Measurements from ENCODE around the gene TUBA1A.
"Not testable (repeated sequence)": the region's sequence is repeated elsewhere in the genome, so short reads cannot be mapped to it uniquely, and the experiment has no call there.

TUBA1A gene

DNA sequence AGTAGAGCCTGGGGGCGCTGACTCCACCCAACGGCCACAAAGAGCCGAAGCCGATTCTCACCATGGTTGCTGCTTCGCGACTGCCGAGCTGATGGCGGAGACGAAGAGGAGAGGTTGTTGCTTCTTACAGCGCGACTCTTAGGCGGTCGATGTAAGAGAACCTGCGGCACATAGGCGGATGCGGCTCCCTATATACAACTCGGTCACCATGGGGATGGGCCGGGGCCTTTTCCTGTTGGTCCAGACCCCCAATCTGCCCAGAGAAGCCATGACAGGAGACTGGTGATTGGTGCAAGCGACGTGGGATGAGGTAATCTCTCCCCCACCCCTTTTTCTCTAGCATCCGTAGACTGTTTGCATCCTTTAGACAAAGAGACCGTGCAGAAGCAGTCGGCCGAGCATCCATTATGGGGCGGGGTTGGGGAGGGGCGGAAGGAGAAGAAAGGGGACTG is at the start of gene TUBA1A:
Gene TUBA1A (minus strand): TSS at position 165 of the 452 bp plus-strand sequence. CDS start 101 bp downstream, at position 64.
- DNase-seq (ENCODE audit: low read depth in 2 of 2): peak; percentile 77 to 81

DNA sequence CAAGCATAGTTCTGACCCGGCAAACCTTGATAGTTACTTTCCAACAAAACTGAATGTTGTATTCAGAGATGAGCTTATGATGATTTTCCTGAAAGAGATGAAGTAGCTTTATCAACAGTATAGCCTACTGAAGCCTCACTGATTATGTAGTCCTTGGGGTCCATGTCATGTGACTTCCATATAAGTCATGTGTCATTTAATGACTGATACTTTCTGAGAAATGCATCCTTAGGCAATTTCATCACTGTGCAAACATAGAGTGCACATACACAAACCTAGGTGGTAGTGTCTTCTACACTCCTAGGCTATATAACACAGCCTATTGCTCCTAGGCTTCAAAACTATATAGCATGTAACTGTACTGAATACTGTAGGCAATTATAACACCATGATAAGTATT is 47.5 kb upstream of the TUBA1A start:
- no peak for DNase-seq (ENCODE audit: low read depth in 2 of 2)

DNA sequence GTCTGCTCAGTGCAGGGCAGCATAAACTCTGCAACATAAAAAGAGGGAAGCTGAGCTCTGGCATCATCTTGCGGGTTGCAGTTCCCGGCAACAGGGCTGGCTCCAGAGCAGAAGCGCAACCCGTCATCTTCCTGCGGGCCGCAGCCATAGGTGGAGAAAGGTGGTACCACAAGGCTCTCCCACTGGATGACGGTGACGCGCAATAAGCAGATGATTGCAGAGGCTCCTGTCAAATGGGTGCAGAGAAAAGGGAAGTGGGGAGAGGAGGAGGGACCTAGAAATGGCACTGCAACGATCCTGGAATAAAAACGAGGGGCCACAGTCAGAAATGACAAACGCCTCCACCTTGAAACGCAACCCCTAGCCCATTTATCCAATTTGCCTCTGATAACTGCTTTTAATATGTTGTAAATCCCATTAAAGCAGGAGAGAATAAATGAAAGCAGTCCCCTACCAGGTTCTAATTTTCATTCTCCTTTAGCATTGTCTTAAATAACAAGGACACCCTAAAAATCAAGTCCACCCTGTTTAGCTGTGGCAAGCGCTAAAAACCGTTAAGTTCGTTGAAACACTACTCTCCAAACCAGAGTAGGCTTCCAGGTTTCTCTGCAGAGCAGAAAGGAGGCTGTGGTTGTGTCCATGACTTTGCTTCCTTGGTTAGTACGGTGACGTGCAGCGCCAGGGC is 45.1 kb upstream of the TUBA1A start:
- DNase-seq (ENCODE audit: low read depth in 2 of 2): no peak

DNA sequence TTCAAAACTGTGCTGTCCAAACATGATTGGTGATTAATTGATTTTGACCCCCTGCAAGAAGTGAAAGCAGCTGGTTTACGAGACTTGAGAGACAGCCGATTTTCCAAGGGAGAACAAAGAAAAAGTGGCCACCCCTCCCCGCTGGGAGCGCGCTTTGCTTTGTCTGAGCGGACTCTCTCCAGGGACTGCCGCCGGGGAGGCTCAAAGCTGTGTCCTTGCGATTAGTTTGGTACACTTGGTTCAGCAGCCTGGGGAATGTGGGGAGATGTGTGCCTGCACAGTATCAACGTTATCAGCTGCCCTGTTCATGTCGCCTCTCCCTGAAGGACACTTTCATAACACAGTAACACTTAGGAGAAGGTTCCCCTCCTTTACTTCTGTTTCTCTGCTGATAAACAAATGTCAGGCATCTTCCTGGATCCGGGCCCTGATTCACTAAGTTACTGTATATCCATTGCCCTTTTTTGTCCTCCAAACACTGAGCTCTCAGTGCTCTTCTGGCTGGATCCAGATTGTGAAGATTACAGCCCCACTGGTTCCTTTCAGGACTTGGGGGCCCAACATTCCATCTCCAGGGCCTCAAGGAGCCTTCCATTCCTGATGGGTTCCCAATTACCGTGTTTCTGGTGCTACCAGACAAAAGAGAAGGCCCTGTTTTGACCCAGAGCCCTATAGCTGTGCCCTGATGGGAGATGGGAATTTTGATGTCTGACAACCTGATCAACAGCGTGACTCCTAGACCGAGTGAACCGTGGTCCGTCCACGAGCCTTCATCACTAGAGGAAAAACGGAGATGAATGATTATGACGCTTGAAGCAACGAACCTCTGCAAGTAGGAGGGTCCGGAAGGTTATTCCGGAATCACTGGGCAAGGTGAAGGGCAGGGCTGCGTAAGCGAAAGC is 44.3 kb upstream of the TUBA1A start:
- no peak for DNase-seq (ENCODE audit: low read depth in 2 of 2)

DNA sequence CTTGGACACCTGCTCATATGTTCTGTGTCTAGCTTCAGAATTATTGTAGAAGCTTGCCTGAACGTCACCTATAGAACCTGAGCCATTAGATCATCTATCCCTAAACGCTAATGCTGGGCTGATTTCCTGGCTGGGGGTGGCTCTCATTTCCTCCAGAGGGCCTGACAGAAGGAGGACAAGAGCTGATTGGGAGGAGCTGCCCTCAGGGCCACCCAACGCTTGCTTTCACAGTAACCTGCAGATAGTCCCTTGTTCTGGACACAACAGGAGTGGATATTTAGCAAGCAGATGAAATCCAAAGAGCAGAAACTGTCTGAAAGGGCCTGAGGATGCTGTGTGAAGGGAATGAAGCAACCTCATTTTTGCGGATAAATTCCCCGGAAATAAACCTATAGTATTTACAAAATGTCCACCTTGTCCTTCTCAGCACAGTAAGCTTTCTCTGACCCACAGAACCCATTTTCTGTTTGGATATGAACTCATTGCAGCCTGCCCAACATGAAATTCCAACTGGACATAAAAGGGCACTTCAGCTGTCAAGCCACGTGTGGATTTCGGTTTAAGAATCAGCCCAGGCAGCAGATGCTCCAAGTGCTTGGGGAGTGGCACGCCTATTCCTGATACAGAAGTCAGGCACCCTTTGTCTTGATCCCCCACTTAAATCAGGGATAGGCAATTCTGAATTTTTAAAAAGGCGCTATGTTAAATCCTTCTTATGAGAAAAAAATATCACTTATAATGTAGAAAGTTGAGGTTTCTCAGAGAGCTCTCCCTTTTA is 43.2 kb upstream of the TUBA1A start:
- DNase-seq (ENCODE audit: low read depth in 2 of 2): no peak

DNA sequence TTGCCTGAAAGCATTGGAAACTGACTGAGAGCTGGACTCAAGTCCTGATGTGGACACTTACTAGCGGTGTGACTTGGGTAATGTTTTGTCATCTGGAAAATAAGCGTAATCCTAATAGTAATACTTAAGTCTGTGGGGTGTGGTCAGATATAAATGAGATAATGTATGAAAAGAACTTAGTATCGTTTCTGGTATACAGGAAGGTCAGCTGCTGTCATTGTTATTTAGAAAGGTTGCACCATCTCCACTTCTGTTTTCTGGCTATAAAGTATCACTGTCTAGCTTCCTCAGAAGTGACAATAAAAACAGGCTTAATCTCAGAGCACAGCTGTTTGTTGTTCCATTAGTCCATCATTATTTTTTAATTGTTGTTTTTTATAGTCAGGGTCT is 41.9 kb upstream of the TUBA1A start:
- no peak for DNase-seq (ENCODE audit: low read depth in 2 of 2)

DNA sequence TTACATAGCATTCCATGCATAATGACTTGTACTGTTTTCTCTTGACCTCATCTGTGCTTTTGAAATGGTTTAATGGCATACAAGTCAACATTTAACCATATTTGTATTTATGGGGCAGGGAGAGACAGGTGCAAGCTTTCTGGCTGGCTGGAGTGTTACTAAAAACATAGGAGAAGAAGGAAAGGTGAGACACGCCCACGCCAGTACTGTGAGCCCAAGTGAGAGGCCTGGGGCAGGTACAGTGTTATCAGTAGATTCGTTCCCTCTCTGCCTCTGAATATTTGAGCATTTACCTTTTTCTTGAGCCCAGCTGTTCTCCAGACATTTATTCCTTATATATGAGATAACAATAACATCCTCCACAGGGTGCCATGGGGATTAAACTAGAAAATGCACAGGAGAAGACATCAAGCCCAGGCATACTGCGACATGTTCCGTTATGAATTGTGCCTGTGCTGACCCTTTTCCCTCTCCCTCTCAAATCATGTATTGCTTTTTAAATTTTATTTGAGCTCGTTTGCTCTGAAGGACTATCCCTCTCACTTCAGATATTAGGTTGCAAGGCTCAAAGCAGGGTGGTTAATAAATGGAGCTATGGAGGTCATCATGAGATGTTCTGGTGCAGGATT is 41.4 kb upstream of the TUBA1A start:
- DNase-seq (ENCODE audit: low read depth in 2 of 2): no peak

DNA sequence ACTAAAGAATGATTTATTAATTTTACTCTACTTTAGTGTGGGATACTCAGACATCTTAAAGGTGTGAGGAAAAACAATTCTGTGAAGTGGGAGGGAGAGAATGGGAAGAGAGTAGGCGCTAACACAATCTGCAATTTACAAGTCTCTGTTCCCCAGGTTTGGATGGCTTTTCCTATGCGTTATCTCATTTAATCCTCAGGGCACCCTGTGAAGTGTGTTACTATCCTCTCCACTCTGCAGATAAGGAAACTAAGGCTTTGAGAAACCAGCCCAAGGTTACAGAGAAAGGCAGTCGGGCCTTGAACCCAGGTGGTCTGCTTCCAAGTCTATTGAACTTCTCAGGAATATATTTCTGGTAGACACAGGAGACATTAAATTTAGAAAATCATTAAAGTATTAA is 39.8 kb upstream of the TUBA1A start:
- no peak for DNase-seq (ENCODE audit: low read depth in 2 of 2)

DNA sequence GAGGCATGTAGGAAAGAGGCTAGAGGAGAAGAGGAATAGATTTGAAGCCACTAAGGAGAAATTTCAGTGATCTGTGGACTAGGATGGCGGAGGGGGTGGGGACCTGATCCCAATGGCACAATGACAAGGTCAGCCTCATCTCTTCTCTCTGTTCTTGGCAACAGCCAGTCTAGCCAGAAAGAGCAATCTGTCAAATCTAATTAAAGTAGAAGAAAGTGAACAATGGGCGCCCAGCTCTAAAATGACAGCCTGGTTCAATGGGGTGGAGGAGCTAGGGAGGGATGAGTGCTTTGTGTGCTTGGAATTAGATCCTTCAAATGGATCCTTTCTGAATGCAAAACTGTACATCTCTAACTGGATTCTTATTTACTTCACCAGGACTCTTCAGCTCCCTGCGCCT is 38.8 kb upstream of the TUBA1A start:
- DNase-seq (ENCODE audit: low read depth in 2 of 2): no peak

DNA sequence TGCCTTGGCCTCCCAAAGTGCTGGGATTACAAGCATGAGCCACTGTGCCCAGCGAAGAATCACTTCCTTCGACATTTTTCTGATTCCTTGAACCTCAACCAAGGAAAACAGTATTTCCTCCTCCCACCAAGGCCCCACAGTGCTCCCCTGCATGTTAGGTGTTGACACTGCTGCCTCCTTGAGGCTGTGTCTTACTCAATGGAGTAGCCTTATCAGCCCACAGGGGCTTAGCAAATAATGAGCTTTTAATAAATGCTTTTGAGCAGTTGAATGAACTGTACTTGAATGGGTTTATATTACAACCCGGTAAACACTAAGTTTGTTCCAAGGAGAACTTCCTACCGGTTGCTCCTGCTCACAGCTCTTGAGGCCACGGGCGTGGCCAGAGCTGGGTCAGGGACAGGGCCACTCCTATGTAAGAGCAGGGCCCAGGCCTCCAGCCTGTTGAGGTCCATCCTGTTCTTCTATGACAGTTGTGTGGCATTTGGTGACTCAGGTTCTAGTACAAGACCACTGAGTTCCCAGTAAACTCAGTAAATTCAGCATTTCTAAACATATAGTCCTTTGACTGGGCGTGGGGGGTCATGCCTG is 36.8 kb upstream of the TUBA1A start:
- no peak for DNase-seq (ENCODE audit: low read depth in 2 of 2)

DNA sequence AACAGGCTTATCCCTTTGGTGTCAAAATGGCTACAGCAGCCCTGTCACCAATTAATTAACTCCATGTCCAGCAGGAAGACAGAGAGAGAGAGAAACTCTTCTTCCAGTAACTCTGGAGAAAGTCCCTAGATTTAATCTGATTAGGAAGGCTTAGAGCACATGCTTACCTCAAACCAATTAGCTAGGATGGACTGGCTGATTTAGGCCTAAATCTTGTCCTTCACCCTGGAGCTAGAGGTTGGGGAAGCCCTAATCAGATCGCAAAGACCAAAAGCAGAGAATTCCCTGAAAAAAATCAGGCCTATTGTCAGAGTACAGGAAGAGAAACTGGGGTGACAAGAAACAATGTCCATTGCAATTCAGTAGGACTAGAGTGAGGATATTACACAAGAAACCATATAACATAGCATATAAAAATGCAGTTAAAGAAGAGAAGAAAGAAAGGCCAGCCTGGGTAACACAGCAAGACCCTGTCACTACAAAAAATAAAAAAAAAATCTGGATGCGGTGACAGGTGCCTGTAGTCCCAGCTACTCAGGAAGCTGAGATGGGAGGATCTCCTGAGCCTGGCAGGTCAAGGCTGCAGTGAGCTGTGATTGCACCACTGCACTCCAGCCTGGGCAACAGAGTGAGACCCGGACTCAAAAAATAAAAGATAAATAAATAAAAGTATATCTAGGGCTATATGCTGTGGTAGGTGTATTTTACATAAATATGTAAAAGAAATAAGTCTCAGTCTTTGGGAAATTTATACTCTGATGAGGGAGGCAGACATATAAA is 34.9 kb upstream of the TUBA1A start:
- DNase-seq (ENCODE audit: low read depth in 2 of 2): no peak

DNA sequence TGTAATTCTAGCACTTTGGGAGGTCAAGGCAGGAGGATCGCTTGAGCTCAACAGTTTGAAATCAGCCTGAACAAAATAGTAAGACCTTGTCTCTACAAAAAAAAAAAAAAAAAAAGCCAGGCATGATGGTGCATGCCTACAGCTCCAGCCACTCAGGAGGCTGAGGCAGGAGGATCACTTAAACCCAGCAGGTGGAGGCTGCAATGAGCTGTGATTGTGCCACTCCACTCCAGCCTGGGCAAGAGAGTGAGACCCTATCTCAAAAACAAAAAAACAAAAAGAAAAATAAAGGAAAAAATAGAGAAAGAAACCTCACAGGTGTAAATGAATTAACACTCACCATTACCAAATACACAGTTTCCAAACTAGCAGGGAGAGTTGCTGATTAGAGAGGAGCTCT is 34.2 kb upstream of the TUBA1A start:
- DNase-seq (ENCODE audit: low read depth in 2 of 2): no peak

DNA sequence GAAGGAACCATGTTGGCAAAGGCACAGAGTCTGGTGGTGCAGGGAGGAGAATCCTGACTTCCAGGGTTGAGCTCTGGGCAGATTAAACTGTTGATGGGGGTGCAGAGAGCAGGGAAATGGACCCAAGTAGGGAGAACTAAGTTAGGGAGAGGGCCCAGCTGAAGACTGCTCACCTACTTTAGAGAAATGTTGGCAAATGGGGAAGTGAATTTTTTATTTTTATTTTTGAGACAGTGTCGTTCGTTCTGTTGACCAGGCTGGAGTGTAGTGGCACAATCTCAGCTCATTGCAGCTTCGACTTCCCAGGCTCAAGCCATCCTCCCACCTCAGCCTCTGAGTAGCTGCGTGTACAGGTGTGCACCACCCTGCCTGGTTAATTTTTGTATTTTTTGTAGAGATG is 32.1 kb upstream of the TUBA1A start:
- DNase-seq (ENCODE audit: low read depth in 2 of 2): no peak

DNA sequence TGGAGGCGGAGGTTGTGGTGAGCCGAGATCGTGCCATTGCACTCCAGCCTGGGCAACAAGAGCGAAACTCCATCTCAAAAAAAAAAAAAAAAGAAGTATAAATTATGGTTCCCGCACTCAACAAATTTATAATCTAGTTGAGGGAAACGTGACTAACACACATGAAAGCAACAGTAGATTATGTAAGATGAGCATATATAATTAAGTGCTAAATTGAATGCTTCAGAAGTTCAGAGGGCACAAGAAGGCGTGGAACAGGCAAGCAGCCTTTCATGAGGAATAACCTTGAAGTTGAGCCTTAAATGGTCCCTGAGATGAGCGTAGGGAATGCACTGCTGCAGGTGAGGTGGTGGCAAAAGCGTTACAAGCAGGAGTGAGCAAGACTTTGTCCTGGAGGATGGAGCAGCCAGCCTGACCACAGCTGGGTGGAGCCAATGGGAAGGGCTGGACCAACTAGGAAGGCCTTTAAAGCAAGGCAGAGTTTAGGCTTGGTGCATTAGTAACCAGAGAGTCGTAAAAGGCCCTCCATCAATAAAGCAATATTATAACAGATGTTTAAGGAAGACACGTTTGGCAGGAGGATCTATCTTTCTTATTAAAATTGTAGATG is 30.6 kb upstream of the TUBA1A start:
- no peak for DNase-seq (ENCODE audit: low read depth in 2 of 2)

DNA sequence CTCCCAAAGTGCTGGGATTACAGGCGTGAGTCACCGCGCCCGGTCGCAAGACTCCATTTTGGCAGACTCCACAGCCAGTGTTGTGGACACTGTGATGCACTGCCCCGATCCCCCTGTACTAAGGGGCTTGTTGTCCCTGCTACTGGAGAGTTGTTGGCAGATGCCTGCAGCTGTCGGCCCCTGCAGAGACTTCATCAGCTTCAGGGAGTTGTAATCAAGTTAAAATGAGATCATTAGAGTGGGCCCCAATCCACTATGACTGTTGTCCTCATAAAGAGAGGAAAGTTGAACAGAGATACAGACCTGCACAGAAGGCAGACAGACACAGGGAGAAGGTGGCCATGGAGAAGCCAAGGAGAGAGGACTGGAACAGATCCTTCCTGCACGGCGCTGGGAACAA is 23.7 kb upstream of the TUBA1A start:
- no peak for DNase-seq (ENCODE audit: low read depth in 2 of 2)

DNA sequence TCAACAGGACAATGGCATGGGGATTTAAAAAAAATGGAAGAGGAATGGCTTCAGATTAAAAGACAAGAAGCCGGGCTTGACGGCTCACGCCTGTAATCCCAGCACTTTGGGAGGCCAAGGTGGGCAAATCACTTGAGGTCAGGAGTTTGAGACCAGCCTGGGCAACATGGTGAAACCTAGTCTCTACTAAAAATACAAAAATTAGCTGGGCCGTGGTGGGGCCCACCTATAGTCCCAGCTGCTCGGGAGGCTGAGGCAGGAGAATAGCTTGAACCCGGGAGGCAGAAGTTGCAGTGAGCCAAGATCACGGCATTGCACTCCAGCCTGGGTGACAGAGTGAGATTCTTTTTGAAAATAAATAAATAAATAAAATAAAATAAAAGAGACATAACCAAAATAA is 21.8 kb upstream of the TUBA1A start:
- DNase-seq (ENCODE audit: low read depth in 2 of 2): not testable (repeated sequence)

DNA sequence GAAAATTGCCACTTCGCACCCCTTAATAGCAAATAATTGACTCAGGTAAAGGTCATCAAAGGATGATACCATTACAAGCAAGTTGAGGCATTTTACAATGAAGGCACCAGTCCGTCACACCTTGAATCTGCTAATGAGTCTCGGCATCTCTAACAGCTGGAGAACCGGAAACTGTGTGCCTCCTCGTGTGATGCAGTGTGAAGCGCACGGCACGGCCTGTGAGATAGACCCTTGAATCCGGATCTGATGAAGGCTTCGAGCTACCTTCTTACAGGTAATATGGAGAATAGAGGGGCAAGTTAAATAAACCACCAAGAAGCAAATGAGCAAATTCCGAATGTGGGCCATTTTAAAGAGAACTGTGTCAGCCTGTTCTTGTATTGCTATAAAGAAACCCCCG is 19.8 kb upstream of the TUBA1A start:
- DNase-seq (ENCODE audit: low read depth in 2 of 2): no peak

DNA sequence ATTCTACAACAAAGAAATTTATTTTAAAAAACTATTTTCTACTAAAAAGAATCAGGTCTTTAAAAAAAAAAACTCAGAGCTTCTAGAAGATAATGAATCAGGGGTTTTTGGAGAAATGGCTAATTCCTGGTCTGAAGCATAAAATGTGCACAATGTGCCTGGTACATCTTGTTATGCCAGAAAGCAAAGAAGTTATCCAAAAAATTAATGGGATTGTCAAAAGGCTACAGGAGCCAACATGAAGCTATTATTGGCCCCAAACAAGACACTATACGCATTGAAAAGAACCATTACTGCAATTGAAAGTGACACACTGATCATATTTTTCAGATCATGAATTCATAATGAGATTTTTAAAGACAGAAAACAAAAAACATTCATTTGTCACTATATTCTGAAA is 19.3 kb upstream of the TUBA1A start:
- DNase-seq (ENCODE audit: low read depth in 2 of 2): no peak

DNA sequence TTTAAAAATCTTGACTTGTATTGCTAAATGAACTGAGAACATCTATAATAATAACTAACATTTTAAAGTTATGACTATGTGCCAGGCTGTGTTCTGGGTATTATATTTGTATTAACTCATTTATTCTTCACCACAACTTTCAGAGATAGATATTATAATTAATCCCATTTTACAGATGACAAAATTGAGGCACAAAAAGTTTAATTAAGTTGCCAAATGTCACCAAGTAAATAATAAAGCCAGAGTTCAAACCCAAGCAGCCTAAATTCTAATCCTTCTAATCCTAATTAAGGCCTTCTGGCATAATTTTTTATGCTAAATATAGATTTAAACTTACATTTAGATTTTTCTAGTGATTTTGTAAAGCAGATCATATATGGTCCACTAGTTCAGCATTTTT is 17.5 kb upstream of the TUBA1A start:
- DNase-seq (ENCODE audit: low read depth in 2 of 2): no peak

DNA sequence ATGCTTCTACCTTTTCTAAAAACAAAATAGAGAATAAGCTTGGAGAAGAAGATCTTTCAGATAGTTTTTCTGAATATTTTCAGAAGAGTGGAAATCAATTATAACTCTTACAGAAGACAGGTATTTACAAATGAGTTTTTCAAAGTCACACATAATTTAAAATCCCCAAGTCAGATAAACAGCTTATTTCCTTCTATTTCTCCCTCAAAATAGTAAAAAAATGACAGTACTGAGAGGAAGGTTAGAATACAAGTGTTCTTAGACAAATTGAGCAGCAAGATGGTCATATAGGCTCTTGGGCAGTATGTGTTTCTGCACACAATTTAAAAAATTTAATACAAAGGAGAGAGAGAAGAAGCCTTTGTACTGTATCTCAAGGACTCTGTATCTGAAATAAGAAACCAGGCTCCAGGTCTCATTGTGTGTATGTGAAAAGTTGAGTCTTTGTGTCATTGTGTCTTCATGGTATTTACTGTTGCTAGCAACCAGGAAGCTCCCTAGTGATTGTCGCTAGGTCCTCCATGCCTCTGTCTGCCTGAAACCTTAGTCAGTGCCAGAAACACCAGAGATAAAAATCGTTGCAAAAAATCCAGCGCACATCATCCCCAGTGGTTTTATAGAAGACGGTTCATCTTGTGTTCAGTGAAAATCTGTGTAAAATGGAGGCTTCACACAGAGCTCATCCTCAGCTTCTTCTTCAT is 12.9 kb upstream of the TUBA1A start:
- no peak for DNase-seq (ENCODE audit: low read depth in 2 of 2)
